OCI-LY3 (cell line): ENCODE data around the gene JSRP1.

Experiments used
- H2AFZ ChIP-seq: fragments of 200-600, 300-600 bp; shearing (Covaris generic); 2 replicates; pipeline ENCODE4 v1.6.0; 2014; ENCODE audit warnings: antibody characterized with exemption, low read depth, low read length
- H3K27ac ChIP-seq: fragments of 200-600, 300-600 bp; sonication (generic); 2 replicates; pipeline ENCODE4 v1.5.1; 2014; ENCODE audit warnings: mild to moderate bottlenecking, low read length, moderate library complexity, mixed read lengths
- H3K27me3 ChIP-seq: fragments of 200-600, 300-600 bp; sonication (generic); 2 replicates; pipeline ENCODE4 v1.6.1; 2014; ENCODE audit warnings: low read depth, low read length, mixed read lengths
- H3K36me3 ChIP-seq: fragments of 200-600, 300-600 bp; sonication (generic); replicated peaks from 2 replicates; pipeline ENCODE3; 2014; ENCODE audit warnings: low read depth, low read length, mixed read lengths
- H3K4me1 ChIP-seq: fragments of 300-600, 200-600 bp; sonication (generic); 2 replicates; pipeline ENCODE4 v1.6.1; 2014; ENCODE audit warnings: low read length, mixed read lengths
- H3K4me2 ChIP-seq: fragments of 200-600, 300-600 bp; sonication (generic); 2 replicates; pipeline ENCODE4 v1.6.1; 2014; ENCODE audit warnings: low read length, mixed read lengths
- H3K4me3 ChIP-seq: fragments of 300-600, 200-600 bp; sonication (generic); 2 replicates; pipeline ENCODE4 v1.5.1; 2014; ENCODE audit warnings: antibody characterized with exemption, mild to moderate bottlenecking, low read length, moderate library complexity
- H3K79me2 ChIP-seq: fragments of 300-600, 200-600 bp; shearing (Covaris generic); 2 replicates; pipeline ENCODE4 v1.6.1; 2014; ENCODE audit warnings: mild to moderate bottlenecking, low read length, mixed read lengths
- H3K9ac ChIP-seq: fragments of 300-600, 200-600 bp; shearing (Covaris generic); 2 replicates; pipeline ENCODE4 v1.6.0; 2014; ENCODE audit warnings: mild to moderate bottlenecking, low read length, moderate library complexity
- H3K9me3 ChIP-seq: fragments of 200-600, 300-600 bp; shearing (Covaris generic); 2 replicates; pipeline ENCODE4 v1.6.1; 2014; ENCODE audit warnings: low read length, mixed read lengths; ENCODE audit not compliant: insufficient read depth
- H4K20me1 ChIP-seq: fragments of 200-600, 300-600 bp; sonication (generic); 2 replicates; pipeline ENCODE4 v1.6.1; 2016; ENCODE audit warnings: low read length, mixed read lengths; ENCODE audit not compliant: insufficient read depth
- CTCF ChIP-seq: fragments of 200-600, 300-600 bp; sonication (generic); IDR thresholded peaks from 2 replicates; pipeline ENCODE4 v1.5.1; 2014; ENCODE audit warnings: antibody characterized with exemption, low read length, low read depth
- EZH2phosphoT487 ChIP-seq: fragments of 200-600 bp; shearing (Covaris generic); IDR thresholded peaks from 2 replicates; pipeline ENCODE4 v1.6.1; 2018; ENCODE audit warnings: antibody characterized with exemption, mixed run types, low read depth

JSRP1 gene

GRCh38 chr19:2244486-2244885, 11.7 kb downstream of the JSRP1 start:
- H2AFZ ChIP-seq: no peak overlapping the region
- no peak overlapping the region for H3K9ac ChIP-seq
- H3K9me3 ChIP-seq: no peaks in the 10 kb centered on the region
- H3K79me2 ChIP-seq: peaks cover 45% of the 10 kb centered on the region
- peaks cover 70% of the 10 kb centered on the region for H4K20me1 ChIP-seq
- TF ChIP-seq EZH2phosphoT487 (no peak), CTCF (no peak)
- H3K27ac ChIP-seq: no peak overlapping the region
- H3K27me3 ChIP-seq: no peaks in the 10 kb centered on the region
- no peak overlapping the region for H3K4me3 ChIP-seq
- peaks cover 4% of the 10 kb centered on the region; the same call in 1 of the 2 replicates for H3K4me1 ChIP-seq
- peaks cover 75% of the 10 kb centered on the region for H3K36me3 ChIP-seq
- H3K4me2 ChIP-seq: no peak overlapping the region

GRCh38 chr19:2244125-2244411, 12.1 kb downstream of the JSRP1 start:
- no peaks in the 10 kb centered on the region for H3K27me3 ChIP-seq
- peaks cover 74% of the 10 kb centered on the region for H4K20me1 ChIP-seq
- H3K36me3 ChIP-seq: peaks cover 77% of the 10 kb centered on the region
- no peak overlapping the region for H3K4me2 ChIP-seq
- H3K4me3 ChIP-seq: no peak overlapping the region
- no peak overlapping the region for H3K9ac ChIP-seq
- H3K79me2 ChIP-seq: peaks cover 49% of the 10 kb centered on the region
- H3K27ac ChIP-seq: no peak overlapping the region
- TF ChIP-seq CTCF (no peak), EZH2phosphoT487 (no peak)
- H2AFZ ChIP-seq: no peak overlapping the region
- H3K9me3 ChIP-seq: no peaks in the 10 kb centered on the region
- peaks cover 8% of the 10 kb centered on the region; the same call in 1 of the 2 replicates for H3K4me1 ChIP-seq

GRCh38 chr19:2243274-2244124, 12.7 kb downstream of the JSRP1 start:
- Histone ChIP-seq H3K9me3 (no peaks in the 10 kb centered on the region), H4K20me1 (peaks cover 76% of the 10 kb centered on the region), H2AFZ (no peak overlapping the region), H3K27me3 (no peaks in the 10 kb centered on the region), H3K36me3 (peaks cover 79% of the 10 kb centered on the region), H3K4me2 (no peak overlapping the region), H3K79me2 (peaks cover 55% of the 10 kb centered on the region), H3K27ac (no peak overlapping the region), H3K4me3 (no peak overlapping the region), H3K9ac (no peak overlapping the region), H3K4me1 (peaks cover 13% of the 10 kb centered on the region)
- TF ChIP-seq CTCF (no peak), EZH2phosphoT487 (no peak)

- no peak overlapping the region for H3K9ac ChIP-seq
- no peak overlapping the region for H3K4me2 ChIP-seq
- no peak overlapping the region for H3K4me3 ChIP-seq
Observed at GRCh38 chr19:2242816-2243215, 13.4 kb downstream of the JSRP1 start.

More at GRCh38 chr19:2242816-2243215, 13.4 kb downstream of the JSRP1 start:
- no peak overlapping the region for H3K27ac ChIP-seq
- no peaks in the 10 kb centered on the region for H3K9me3 ChIP-seq
- no peaks in the 10 kb centered on the region for H3K27me3 ChIP-seq
- H3K36me3 ChIP-seq: peaks cover 81% of the 10 kb centered on the region
- H3K79me2 ChIP-seq: peaks cover 62% of the 10 kb centered on the region
- H3K4me1 ChIP-seq: peaks cover 20% of the 10 kb centered on the region
- peaks cover 78% of the 10 kb centered on the region for H4K20me1 ChIP-seq
- no peak for TF ChIP-seq EZH2phosphoT487
- TF ChIP-seq CTCF: no peak
- H2AFZ ChIP-seq: no peak overlapping the region
